Activated CD8-positive, alpha-beta memory T cell treated with anti-CD3 and anti-CD28 coated beads for 24 hours (primary cell): ENCODE data around the gene SRSF12.
"Not testable (repeated sequence)": the region's sequence is repeated elsewhere in the genome, so short reads cannot be mapped to it uniquely, and the experiment has no call there.

Experiments
- DNase-seq: peaks from one replicate; pipeline ENCODE4 v3.0.0-alpha.2; 2020

Gene SRSF12

GRCh38 chr6:89069536-89070163 lies 48.2 kb downstream of the SRSF12 start:
- no peak for DNase-seq

GRCh38 chr6:89068695-89069094 lies 49.2 kb downstream of the SRSF12 start:
- DNase-seq, result no peak

- DNase-seq, result no peak
Measured at GRCh38 chr6:89067796-89068195, 50.1 kb downstream of the SRSF12 start.

GRCh38 chr6:89066940-89067646 lies 50.8 kb downstream of the SRSF12 start:
- no peak for DNase-seq

GRCh38 chr6:89066121-89066520 lies 51.8 kb downstream of the SRSF12 start:
- not testable (repeated sequence) for DNase-seq

GRCh38 chr6:89064931-89065330 lies 52.9 kb downstream of the SRSF12 start:
- DNase-seq, result not testable (repeated sequence)

- no peak for DNase-seq
Measured at GRCh38 chr6:89063881-89064280, 54.0 kb downstream of the SRSF12 start.

- DNase-seq, result no peak
Measured at GRCh38 chr6:89059227-89059626, 58.6 kb downstream of the SRSF12 start.

- DNase-seq, result no peak
Measured at GRCh38 chr6:89058627-89059026, 59.2 kb downstream of the SRSF12 start.

GRCh38 chr6:89057759-89058158 lies 60.1 kb downstream of the SRSF12 start:
- DNase-seq, result no peak

- no peak for DNase-seq
Measured at GRCh38 chr6:89054208-89054607, 63.7 kb downstream of the SRSF12 start.

GRCh38 chr6:89051676-89052075 lies 66.2 kb downstream of the SRSF12 start:
- no peak for DNase-seq

- DNase-seq, result no peak
Measured at GRCh38 chr6:89050697-89051096, 67.2 kb downstream of the SRSF12 start.

- no peak for DNase-seq
Measured at GRCh38 chr6:89050155-89050554, 67.7 kb downstream of the SRSF12 start.

GRCh38 chr6:89048985-89049384 lies 68.9 kb downstream of the SRSF12 start:
- DNase-seq, result no peak

- no peak for DNase-seq
Measured at GRCh38 chr6:89048288-89048923, 69.5 kb downstream of the SRSF12 start.

- DNase-seq, result no peak
Measured at GRCh38 chr6:89047473-89047872, 70.4 kb downstream of the SRSF12 start.
